ENCODE data around the gene PARVG. TPM values are rescaled to one million over a fixed set of nuclear protein-coding genes. Genes with fewer than 3 reads are reported as not detected.

Gene PARVG
- total RNA-seq (10 to 100 TPM in 1 of 10 donors, 1 to 10 TPM in 8, under 1 TPM in 1; 0.90 to 16.2 (median 1.9) TPM), polyA plus RNA-seq (1 to 10 TPM; 3.2 to 5.4 TPM)
- long read RNA-seq, donor 1, partial matches to known transcripts: 3 of 8 reads
- long read RNA-seq, donor 1, other reads (novel, unspliced or antisense): 5 of 8 reads
- long read RNA-seq, donor 2, partial matches to known transcripts: 0 of 2 reads
- long read RNA-seq, donor 2, other reads (novel, unspliced or antisense): 2 of 2 reads
- long read RNA-seq, donor 3, partial matches to known transcripts: 2 of 4 reads
- long read RNA-seq, donor 3, other reads (novel, unspliced or antisense): 2 of 4 reads

GRCh38 chr22:44180706-44181032, at the start of gene PARVG:
Gene PARVG, plus strand, starts transcription at chr22:44180925. Its CDS starts 2,405 bp downstream, at chr22:44183330.
- no peaks in the 10 kb centered on the region for H3K9me3 ChIP-seq
- peaks cover 0 to 12% (median 0%) of the 10 kb centered on the region in 9 donors for H3K4me1 ChIP-seq
- peaks cover 0 to 17% (median 0%) of the 10 kb centered on the region in 9 donors for H3K36me3 ChIP-seq
- DNase-seq (no peak), ATAC-seq (no peak)
- intact Hi-C loops (cut with DNase I): loop anchor here in 1 of 10 donors (1.0 kb wide), 1 partner anchor 113 kb away; no protein-coding TSS in a partner anchor
- no peak for TF ChIP-seq CTCF (IDR thresholded peaks at IDR 0.05)
- 69 to 71% methylated on average over 5 of the region's 5 CpGs for WGBS, 2 donors
- peak within 1 kb of the TSS in 8 of 10 donors; percentile 2 to 69 (median 31) for H3K4me3 ChIP-seq
- peaks cover 0 to 55% (median 24%) of the 10 kb centered on the region in 7 donors for H3K27me3 ChIP-seq
- peak within 1 kb of the TSS in 8 of 10 donors; percentile 0 to 96 (median 44) for H3K27ac ChIP-seq

- intact Hi-C loops (cut with DNase I): no loop called here
- ATAC-seq (no peak), DNase-seq (no peak)
- Histone ChIP-seq H3K4me1 (peaks cover 0 to 38% (median 22%) of the 10 kb centered on the region in 9 donors), H3K36me3 (peaks cover 0 to 65% (median 20%) of the 10 kb centered on the region in 9 donors), H3K9me3 (peaks cover 0 to 10% (median 4%) of the 10 kb centered on the region in 11 donors), H3K27ac (no peak overlapping the region), H3K27me3 (no peaks in the 10 kb centered on the region), H3K4me3 (no peak overlapping the region)
- WGBS, 2 donors: 96 to 98% methylated on average over 12 of the region's 12 CpGs
- TF ChIP-seq CTCF (IDR thresholded peaks at IDR 0.05): no peak
Observed at GRCh38 chr22:44131412-44131811, 49.3 kb upstream of the PARVG start.

GRCh38 chr22:44131989-44132685, 48.6 kb upstream of the PARVG start:
- intact Hi-C loops (cut with DNase I): no loop called here
- ATAC-seq (peak in 3 of 8 donors; percentile 31 to 62 (median 34)), DNase-seq (no peak)
- Histone ChIP-seq H3K27ac (no peak overlapping the region), H3K4me1 (peaks cover 0 to 36% (median 18%) of the 10 kb centered on the region in 9 donors), H3K36me3 (peaks cover 4 to 68% (median 28%) of the 10 kb centered on the region in 9 donors), H3K4me3 (no peak overlapping the region), H3K9me3 (peaks cover 0 to 11% (median 5%) of the 10 kb centered on the region in 11 donors), H3K27me3 (no peaks in the 10 kb centered on the region)
- 79 to 81% methylated on average over 13 of the region's 13 CpGs for WGBS, 2 donors
- TF ChIP-seq CTCF (IDR thresholded peaks at IDR 0.05): no peak

- H3K27me3 ChIP-seq: no peaks in the 10 kb centered on the region
- no peak overlapping the region for H3K27ac ChIP-seq
- intact Hi-C loops (cut with DNase I): no loop called here
- H3K4me1 ChIP-seq: peaks cover 0 to 30% (median 12%) of the 10 kb centered on the region in 9 donors
- ATAC-seq (no peak), DNase-seq (no peak)
- no peak for TF ChIP-seq CTCF (IDR thresholded peaks at IDR 0.05)
- no peak overlapping the region for H3K4me3 ChIP-seq
- H3K9me3 ChIP-seq: peaks cover 0 to 16% (median 10%) of the 10 kb centered on the region in 11 donors
- WGBS, 2 donors: 89 to 91% methylated on average over 12 of the region's 12 CpGs
- H3K36me3 ChIP-seq: peaks cover 6 to 74% (median 33%) of the 10 kb centered on the region in 9 donors
Observed at GRCh38 chr22:44132724-44133123, 48.0 kb upstream of the PARVG start.

Measured in heart right ventricle (tissue), 16 donors.